ENCODE results near the gene KCNQ1OT1.

The KCNQ1OT1 gene

DNA sequence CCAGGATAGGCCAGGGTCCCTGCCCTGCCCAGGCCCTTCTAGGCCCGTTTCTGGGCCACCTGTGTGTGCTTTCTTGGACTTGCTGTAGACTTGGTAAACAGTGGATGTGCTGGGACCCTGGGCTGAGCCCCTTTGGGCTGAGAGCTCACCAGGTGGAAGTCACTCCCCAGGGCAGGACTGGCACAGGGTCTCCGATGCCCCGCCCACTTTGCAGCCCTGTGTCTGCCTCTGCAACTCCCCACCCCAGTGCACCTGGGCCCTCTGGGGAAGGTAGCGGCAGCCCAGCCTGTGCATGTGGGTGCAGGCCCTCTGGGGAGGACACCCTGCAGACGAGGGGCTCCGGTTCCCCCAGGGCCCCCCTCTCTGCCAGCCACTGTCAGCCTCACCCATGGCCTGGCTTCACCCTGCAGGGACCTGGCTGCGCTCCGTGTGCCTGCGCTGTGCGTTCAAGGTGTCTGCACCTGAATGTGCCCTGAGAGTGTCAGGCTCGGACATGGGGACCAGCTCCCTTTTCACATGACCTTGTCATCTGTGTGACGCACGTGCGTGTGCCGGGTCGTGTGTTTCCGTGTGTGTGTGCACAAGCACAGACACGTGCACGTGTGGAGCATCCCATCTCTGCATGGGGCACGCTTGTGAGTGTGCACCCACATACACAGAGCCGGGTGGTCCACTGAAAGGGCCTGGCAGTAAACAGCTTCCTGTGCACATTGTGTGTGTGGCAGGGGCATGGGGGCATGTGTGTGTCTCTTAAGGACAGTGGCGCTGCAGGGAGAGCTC is 118.5 kb downstream of the KCNQ1OT1 start:
- peak in 1 of 5 donors; percentile 9 for DNase-seq

DNA sequence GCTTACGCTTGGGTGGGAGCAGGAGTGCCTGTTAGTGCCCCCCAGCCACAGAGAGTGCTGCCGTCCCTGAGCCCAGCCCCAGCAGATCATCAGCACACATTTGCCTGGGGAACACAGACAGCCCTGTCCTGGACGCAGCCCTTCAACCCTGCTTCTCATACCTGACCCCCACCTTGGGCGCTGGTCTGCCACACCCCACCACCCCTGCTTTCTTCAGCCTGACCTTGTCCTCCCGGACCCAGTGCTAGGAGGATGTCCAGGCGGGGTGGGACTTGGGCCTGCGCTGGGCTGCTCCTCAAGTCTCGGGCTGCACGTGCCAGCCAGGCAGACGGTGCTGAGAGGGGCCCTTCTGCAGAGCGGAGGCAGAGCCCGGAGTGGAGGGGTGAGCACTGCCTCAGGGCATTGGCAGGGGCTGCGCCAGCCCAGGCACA is 119.2 kb downstream of the KCNQ1OT1 start:
- no peak for DNase-seq

DNA sequence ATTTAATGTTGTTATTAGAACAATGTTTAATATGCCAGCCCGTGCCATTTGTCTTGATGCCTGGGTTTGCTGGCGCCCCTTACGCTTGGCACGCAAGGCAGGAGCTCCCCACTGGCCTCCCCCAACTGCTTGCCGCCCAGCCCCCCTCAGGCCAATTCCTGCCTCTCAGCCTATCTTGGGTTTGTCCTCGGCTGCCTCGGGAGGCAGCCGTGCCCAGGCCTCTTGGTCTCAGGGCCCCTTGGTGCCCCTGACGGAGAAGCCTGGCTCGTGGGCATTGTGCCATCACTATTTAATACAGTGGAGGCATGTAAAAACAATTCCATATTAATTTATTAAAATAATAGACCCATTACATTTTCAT is 119.8 kb downstream of the KCNQ1OT1 start:
- DNase-seq: no peak

DNA sequence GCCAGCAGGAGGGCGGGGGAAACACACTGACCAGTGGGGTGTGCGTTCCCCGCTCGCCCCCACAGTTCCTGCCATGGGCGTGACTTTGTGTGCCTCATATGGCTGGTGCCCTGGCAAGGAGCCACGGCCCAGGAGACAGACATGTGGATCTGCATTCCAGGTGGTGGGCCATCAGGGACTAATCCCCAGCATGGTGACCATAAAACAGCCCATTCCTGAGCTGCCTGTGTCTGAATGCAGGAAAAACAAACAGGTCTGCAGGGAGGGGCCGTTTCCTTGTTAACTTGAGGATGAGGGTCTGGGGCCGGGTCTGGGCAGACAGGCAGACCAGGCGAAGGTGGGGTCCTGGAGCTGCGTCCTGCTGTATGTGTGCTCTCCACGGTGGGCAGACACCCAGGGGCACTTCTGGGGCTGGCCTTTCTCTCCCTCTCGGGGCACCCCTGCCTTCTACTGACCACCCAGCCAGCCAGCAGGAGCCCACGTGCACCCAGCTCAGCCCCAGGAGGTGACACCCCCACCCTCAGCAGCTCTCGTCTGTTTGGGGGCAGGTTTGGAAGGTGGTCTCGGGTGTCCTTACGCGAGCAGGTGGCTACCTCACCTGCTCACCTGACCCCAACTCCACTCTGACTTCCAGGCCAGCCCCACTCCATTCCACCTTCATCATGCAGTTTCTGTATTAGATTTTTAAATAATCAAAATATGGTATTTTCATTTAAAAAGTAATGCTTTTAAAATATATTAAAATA is 120.3 kb downstream of the KCNQ1OT1 start:
- no peak for DNase-seq

DNA sequence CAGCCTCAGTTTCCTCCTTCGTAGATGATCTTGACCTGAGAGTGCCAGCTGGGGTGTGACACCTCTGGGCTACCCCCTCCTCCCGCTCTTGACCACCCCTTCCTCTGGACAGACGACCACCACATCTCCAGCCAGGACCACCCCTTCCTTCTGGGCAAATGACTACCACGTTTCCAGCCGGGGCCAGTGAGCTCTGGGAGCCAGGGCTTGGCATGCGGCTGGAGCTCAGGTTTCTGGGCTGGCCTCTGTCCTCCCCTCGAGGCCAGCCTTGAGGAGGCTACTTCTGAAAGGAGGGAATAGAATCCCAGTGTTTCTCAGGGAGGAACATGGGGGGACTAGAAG is 120.9 kb downstream of the KCNQ1OT1 start:
- DNase-seq: no peak

DNA sequence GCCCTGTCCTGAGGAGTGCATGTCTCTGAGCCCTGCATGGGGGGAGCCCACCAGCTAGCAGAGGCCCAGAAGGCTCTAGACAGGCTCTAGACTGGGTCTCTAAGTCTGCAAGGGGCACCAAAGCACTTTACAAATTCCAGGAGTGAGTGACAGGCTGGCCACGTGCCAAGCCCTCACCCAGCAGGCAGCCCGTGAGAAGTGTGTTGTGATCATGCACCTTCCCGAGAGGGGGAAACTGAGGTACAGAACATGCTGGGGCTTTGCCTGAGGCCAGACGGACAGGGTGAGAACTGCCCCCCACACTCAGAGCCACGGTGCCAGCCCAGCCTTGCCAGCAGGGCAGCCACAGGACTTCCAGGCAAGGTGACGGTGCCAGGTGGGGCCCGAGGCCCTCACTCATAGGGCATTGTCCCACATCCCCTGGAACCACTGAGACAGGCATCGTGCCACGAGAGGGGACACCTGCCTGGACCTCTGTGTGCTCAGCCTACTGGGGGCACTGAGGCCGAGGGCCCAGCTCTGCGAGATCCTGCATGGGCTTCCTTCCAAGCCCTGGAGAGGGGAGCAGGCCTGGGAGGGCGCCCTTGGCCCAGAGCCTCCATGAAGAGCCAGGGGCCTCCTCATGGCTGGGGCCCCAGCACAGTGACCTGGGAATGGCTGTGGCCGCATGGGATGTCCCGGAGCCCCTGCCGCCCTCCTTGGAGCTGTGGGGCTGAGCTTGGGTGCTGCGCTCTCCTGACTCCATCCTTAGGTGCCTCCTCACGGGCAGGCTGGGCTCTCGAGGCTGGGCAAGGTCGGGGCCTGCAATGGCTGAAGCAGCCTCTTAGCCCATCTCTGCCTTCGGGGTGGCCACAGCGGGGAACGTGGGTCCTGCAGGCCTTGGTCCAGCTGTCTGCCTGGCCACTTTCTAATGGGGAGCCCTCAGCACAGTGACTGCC is 121.5 kb downstream of the KCNQ1OT1 start:
- peak in 1 of 5 donors; percentile 9 for DNase-seq

DNA sequence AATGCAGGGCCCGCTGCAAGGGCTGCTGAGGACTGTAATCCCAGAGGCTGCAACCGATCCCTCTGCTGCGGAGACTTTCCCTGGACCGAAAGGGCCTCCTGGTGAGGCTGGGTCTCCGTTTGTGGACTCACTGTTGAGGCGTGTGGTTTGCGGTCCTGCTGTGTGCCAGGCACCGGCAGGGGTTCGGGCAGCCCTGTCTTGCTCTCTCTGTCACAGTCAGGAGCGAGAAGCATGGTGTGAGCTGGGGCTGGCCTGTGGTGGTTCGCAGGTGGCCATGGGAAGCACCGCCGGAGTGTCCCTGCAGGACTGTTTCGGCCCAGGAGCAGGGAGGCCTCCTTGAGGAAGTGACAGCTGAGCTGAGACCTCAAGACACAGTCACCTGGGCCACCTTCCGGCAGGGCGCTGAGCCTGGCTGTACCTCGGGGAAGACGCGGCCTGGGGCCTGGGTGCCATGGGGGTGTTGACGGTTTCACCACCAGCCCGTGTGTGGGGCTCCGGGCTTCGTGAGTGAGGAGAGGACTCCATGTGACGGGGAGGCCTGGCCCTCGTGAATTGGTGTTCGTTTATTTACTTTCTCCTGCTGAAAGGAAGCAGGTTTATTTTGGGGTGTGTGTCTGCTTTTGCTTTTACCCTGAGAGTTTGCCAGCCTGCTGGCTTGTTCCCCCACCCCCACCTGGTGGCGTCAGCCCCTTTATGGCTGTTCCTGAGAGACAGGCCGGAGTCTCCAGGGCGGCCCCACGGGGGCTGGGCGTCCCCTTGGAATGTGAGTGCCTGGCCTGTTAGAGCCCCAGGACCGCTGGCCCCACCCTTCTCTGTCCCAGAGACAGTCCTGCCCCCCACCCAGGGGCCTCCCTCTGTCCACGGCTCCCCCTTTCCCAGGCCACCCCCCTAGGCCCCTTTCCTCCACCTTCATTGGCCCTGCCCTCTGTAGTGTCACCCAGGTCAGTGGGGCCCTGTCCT is 122.5 kb downstream of the KCNQ1OT1 start:
- peak in 1 of 5 donors; percentile 6 for DNase-seq

DNA sequence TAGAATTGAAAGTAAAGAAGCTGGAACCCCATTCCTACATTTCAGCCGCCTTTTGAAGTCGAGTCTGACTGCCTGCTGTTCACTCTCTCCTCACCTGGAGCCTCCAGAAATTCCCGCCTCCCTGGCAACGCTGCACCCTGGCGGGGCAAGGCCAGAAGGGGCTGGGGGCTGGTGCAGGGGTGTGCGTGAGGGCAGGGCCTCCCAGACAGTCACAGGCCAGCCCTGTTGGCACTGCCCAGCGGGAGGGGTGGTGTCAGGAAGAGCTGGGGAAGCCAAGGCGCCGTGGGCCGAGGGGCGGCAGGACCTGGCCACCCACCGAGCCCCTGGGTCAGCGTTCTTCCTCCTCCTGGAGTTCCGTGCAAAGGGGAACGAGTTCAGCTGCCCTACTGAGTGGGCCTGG is 123.2 kb downstream of the KCNQ1OT1 start:
- peak in 1 of 5 donors; percentile 6 for DNase-seq

DNA sequence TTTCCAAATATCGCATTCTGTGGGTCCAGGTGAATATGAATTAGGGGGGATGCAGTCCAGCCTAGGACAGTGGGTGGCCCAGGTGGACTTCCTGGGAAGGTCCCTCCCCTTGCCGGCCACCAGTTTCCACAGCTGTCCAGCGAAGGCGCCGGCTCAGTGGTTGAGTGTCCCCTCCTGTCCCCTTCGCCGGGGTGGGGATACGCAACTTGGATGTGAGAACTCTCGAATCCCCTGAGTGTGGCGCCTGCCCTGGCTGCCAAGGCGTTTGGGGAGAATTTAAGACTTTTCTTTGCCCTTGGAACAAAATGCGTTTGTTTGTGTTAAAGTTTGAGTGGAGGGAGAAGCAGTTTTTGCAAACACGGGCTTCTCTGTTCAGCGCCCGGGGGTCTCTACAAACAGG is 123.7 kb downstream of the KCNQ1OT1 start:
- no peak for DNase-seq

DNA sequence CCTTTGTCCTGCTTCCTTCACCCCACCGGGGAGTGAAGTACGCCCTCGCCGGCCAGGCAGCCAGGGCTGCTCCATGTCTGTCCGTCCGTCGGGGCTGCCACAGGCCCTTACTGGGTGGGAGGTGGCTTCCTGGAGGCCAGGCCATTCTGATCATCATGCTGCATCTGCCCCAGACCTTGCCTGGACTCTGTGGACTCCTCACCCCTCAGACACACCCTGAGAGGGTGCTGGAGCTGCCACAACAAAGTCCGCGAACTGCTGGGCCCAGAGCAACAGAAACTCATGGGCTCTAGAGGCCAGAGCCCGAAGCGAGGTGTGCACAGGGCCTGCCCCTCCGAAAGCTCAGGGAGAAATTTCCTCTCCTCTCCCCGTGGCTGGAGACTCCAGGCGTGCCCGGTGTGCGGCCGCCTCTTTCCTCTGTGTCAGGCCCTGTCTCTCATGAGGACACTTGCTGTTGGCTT is 124.2 kb downstream of the KCNQ1OT1 start:
- DNase-seq: no peak

DNA sequence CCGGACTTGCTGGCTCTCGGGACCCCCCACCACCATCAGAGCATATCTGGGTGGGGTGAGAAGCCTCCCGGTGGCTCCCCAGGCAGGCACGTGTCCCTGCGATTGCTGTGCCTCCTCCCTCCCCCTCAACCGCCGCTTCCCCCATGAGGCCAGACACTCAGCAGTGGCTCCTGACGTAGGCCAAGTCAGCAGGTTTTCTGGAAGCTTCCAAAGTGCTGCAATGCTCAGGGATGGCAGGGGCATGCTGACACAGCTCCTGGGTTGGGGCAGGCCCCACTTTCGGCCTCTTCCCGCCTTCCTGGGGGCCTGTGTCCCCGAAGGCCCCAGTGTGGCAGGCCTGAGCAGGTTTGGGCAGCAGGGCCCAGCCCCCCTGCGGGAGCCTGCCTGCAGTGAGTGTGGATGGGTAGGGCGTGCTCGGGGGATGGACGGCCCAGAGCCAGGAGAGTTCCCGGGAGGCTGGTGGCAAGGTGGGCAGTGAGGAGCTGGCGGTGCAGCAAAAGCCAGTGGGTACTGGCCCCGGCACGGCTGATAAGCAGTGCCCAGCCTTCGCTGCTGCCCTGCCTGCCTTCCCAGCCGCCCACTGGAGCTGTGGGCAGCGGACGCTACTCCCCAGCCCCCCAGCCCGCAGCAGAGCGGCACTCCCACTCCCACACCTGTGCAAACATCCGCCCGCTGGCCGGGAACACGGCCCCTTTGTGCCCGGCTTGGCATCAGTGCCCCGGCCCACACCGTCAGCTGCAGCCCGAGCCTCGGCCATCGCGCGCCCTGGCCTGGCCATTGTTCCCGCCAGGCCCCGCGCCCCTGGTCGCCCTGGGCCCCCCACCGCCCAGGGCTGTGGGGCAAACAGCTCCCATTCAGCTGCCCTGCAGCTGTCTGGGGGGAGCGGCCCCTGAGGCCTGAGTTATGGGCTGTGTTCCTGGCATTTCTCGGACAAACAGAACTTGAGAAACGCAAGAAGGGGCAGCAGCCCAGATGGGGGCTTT is 125.0 kb downstream of the KCNQ1OT1 start:
- peak in 2 of 5 donors; percentile 4 to 9 for DNase-seq

DNA sequence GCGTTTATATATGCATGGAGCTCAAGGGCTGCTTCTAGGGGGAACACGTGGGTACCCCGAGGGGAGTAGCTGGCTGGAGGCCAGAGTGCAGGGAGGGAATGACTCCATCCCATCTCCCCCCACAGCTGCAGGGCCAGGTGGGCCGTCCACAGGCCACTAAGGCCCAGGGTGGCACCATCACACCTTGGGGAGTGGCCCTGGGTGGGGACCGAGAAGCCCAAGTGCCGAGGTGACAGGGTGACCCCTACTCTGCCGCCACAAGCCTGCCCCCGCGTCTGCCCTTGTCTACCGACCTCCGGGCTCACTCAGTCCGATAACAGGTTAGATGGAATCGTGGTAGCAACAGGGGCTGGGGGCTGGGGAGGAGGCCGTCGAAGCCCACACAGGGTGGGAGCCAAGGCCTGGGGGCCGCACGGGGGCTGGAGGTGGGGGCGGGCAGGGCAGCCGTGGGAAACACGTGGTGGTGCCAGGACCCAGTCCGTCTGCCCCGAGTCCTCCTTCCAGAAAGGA is 125.7 kb downstream of the KCNQ1OT1 start:
- peak in 1 of 5 donors; percentile 4 for DNase-seq

DNA sequence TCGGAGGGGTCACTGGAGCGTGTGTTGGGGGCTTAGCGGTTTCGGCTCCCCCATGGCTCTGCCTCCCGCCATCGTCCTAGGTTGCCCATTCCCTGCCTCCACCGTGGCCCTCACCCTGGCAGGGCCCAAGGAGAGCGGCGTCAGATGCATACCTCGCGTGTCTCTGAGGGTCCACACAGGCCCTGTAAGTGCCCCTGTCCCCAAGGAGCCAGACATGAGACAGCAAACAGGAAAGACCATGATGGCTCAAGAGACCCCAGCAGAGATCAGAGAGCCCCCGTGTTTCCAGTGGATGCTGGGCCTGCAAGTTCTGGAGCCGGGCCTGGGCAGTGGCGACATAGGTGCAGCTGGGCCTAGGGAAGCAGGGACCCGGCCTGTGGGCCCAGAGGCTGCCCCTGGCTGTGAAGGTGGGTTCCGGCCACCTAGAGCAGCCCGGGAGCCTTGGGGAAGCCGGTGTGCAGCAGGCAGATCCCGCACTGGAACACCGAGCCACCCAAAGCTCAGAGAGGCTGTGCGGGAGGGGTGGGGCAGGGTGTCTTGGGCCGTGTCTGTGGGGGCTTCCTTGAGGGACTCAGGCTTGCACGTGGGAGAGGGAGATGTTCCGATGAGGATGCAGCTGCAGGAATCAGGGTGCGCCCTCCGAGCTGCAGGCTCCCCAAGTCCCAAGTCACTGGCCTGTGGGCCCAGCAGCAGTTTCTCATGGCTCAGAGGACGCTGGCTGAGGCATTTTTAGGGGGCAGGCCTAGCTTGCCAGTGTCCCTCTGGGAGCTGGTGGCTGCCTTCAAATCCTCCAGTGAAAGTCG is 126.4 kb downstream of the KCNQ1OT1 start:
- DNase-seq: peak in 1 of 5 donors; percentile 3

DNA sequence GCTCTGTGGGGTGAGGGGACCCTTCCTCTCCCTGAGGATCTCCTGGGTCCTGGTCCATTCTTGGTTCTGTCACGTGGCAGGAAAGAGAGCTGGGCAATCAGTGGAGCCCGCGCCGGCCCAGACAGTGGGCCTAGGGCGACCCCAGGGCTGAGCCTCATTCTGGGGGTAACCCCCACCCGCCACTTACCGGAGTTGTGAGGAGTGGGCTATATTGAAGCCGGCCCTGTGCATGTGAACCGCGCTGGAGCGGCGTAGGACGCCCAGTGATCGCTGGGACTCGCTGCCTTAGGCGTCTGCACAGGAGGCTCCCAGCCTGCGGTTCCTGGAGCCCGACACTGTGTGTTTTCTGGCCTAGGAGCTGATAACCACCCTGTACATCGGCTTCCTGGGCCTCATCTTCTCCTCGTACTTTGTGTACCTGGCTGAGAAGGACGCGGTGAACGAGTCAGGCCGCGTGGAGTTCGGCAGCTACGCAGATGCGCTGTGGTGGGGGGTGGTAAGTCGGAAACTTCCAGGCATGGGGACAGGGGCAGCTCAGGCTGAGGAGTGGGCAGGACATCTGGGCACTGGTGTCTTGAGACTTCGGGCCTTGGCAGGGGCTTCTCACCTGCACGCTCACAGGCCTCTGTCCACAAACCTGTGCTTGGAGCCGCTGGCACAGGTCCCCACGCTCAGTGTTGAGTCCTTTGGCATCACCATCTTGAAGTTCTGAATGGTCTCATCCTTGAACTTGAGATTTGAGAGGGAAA is 127.1 kb downstream of the KCNQ1OT1 start:
- DNase-seq: no peak

DNA sequence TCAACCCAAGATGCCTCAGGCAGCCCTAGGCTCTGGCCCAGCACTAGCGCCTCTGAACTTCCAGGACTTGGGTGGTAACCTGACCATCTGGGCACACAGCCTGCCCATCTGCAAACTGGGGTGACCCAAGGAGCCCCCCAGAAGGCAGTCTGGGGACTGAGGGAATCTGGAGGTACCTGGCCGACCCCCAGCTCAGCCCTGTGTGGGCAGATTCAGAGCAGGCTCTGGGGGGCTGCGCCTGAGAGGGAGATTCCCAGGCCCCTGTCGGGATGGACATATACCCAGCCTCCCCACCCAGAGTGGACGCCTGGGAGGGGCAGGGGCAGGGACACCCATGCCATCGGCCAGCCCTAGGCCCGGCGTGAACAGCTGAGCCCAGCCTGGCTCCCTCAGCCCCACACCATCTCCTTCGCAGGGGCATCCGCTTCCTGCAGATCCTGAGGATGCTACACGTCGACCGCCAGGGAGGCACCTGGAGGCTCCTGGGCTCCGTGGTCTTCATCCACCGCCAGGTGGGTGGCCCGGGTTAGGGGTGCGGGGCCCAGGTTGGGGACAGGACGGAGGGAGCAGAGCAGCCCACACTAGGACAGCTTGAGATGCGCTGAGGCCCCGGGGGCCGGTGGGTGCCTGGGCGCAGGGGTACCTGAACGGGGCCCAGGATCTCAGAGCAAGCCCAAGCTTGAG is 128.1 kb downstream of the KCNQ1OT1 start:
- DNase-seq: peak in 1 of 5 donors; percentile 11

DNA sequence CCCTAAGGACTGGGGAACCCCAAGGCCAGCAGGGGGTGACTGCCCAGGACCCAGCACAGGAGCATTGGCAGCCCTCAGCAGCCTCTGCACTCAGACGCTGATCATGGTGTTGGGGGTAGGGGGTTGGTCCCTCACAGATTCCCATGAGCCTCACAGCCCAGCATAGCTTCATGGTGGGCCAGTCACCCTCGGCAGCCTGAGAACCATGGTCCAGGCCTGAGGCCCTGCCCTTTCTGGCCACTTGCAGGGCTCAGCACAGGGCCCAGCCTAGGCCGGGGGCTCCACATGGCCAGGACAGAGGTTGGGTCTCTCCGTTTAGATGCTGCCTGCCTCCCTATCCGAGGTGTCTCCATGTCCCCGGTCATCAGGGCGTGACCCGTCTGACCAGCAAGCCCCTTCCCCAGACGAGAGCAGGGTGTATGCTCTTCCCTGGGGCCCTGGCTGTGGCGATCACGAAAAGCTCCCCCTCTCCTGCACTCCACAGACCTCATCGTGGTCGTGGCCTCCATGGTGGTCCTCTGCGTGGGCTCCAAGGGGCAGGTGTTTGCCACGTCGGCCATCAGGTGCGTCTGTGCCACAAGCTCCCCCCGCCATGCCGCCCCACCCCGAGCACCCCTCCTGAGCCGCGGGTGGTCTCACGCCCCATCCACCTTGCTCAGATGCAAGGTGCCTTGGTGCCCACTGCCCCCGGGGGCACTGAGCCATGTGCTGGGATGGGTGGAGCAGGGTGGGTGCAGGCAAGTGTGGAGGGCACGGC is 128.8 kb downstream of the KCNQ1OT1 start:
- peak in 1 of 5 donors; percentile 3 for DNase-seq

DNA sequence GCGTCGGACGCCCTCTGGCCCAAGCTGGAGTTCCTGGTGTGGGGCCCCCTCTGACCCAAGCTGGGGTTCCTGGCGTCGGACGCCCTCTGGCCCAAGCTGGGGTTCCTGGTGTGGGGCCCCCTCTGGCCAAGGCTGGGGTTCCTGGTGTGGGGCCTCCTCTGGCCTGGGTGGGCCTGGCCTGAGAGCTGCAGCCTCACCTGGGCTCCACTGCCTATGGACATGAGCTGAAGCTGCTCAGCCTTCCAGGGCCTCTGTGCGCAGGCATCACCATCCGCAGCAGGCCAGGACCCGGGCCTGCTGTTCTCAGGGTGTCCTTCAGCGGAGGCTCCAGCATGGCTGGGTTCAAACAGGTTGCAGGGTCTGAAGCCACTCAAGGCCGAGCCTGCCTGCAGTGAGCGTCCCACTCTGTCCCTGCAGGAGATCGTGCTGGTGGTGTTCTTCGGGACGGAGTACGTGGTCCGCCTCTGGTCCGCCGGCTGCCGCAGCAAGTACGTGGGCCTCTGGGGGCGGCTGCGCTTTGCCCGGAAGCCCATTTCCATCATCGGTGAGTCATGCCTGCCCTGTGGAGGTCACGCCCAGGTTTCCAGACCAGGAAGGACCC is 129.5 kb downstream of the KCNQ1OT1 start:
- no peak for DNase-seq

All from T-helper 1 cell (primary cell).